MCF 10A (cell line): ENCODE data around the gene THADA. TPM values are rescaled to one million over a fixed set of nuclear protein-coding genes. Genes with fewer than 3 reads are reported as not detected.
A peak's percentile ranks its signal among the peaks of the same experiment; 100 is the strongest.

ENCODE experiments used
- BruUV-seq: library from RNA; stranded (reverse); fragments of 400-500 nt; replicated peaks from 2 replicates; lab custom pipeline; 2021; lab: Mats Ljungman, UMichigan
- CTCF ChIA-PET: fragments of 300-600 bp; sonication (Branson Sonifier 250); formaldehyde crosslinking; extraction: SDS; loops from one replicate; lab custom pipeline; 2021; ENCODE audit warnings: antibody characterized with exemption, inconsistent platforms; lab: Yijun Ruan, JAX
- POLR2A ChIA-PET: fragments of 300-600, 350-650 bp; sonication (Branson Sonifier 250); formaldehyde crosslinking; extraction: SDS; loops from one replicate; lab custom pipeline; 2020; ENCODE audit warnings: antibody characterized with exemption, inconsistent platforms; lab: Yijun Ruan, JAX
- DNase-seq: peaks from one replicate; pipeline ENCODE4 v3.0.0-alpha.2; 2018; ENCODE audit not compliant: unreplicated experiment
- H3K27ac Mint-ChIP-seq: one replicate; pipeline ENCODE4 v1.8.0; 2022; ENCODE audit warnings: mild to moderate bottlenecking, low read depth, mixed read lengths; ENCODE audit not compliant: unreplicated experiment
- H3K27me3 Mint-ChIP-seq: one replicate; pipeline ENCODE4 v1.8.0; 2022; ENCODE audit warnings: mixed read lengths; ENCODE audit not compliant: insufficient read depth, unreplicated experiment
- H3K36me3 Mint-ChIP-seq: one replicate; pipeline ENCODE4 v1.8.0; 2022; ENCODE audit warnings: mild to moderate bottlenecking, moderate library complexity, mixed read lengths; ENCODE audit not compliant: insufficient read depth, unreplicated experiment
- H3K4me1 Mint-ChIP-seq: one replicate; pipeline ENCODE4 v1.8.0; 2022; ENCODE audit warnings: mixed read lengths; ENCODE audit not compliant: insufficient read depth, unreplicated experiment
- H3K4me3 Mint-ChIP-seq: one replicate; pipeline ENCODE4 v1.8.0; 2022; ENCODE audit warnings: mild to moderate bottlenecking, moderate library complexity, mixed read lengths; ENCODE audit not compliant: unreplicated experiment
- H3K9me3 Mint-ChIP-seq: one replicate; pipeline ENCODE4 v1.8.0; 2022; ENCODE audit warnings: mixed read lengths; ENCODE audit not compliant: unreplicated experiment
- CTCF ChIP-seq: fragments of 200-600 bp; IDR thresholded peaks from one replicate; pipeline ENCODE4 v1.8.0; 2022; ENCODE audit warnings: antibody characterized with exemption, mild to moderate bottlenecking; ENCODE audit not compliant: unreplicated experiment
- intact Hi-C: fragments of 100-400 bp; cut with micrococcal nuclease; formaldehyde crosslinking; loops from 2 replicates; pipeline ENCODE4 v1.14.1; 2022
- total RNA-seq: library from RNA; stranded (reverse); gene quantifications from 2 replicates; pipeline ENCODE4 v1.2.3, GENCODE V29; 2022

The THADA gene
- total RNA-seq, 1 experiment from 2014 or later = 49.8 TPM

- Mint-ChIP-seq H3K27ac (no peak overlapping the region), H3K9me3 (no peaks in the 10 kb centered on the region), H3K4me3 (no peak overlapping the region), H3K4me1 (peaks cover 5% of the 10 kb centered on the region), H3K27me3 (no peaks in the 10 kb centered on the region), H3K36me3 (peaks cover 5% of the 10 kb centered on the region)
- DNase-seq = no peak
- POLR2A ChIA-PET = no interaction called here
- CTCF ChIA-PET = interaction anchor here (0.7 to 1.6 kb wide), 2 partner anchors 16 to 77 kb away, joined by 3 to 13 read pairs; no protein-coding TSS in a partner anchor
- TF ChIP-seq CTCF = no peak
- no TSS peak for BruUV-seq
- intact Hi-C loops = no loop called here
Measured at GRCh38 chr2:43407935-43408334, 187.9 kb downstream of the THADA start.

DNA sequence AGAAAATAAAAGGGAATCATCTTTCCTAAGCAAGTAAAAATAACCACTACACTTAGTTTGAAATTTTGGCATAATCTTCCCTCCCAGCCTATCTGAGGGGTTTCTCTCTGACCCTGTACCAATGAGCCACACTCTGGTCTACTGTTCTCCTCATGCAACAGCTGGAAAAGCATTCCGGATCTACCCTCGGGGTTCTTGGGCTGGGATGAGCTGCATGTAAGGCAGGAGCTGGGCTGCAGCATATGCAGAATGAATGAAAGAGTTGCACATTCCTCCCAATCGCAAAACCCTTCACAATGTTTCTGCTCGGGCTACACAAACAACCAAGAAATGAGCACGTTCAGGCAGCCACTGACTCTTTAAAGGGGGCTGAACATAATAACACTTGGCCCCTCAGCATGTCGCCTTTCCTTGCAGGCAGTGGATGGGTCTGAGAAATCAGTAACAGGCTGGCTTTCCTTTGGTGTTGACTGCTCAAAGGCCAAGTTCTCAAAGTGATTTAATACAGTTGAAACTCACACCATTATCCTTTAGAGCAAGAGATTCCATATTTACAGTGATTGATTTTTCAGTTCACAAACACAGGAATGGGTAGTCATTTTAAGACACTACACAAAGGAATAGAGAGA, 189.1 kb downstream of the THADA start:
- no peaks in the 10 kb centered on the region for H3K9me3 Mint-ChIP-seq
- no TSS peak for BruUV-seq
- ChIA-PET POLR2A (no interaction called here), CTCF (interaction anchor here (0.6 kb wide), 1 partner anchor 459 kb away, joined by 3 read pairs; no protein-coding TSS in a partner anchor)
- no peak for TF ChIP-seq CTCF
- intact Hi-C loops = no loop called here
- no peaks in the 10 kb centered on the region for H3K4me1 Mint-ChIP-seq
- H3K27me3 Mint-ChIP-seq = no peaks in the 10 kb centered on the region
- no peak overlapping the region for H3K4me3 Mint-ChIP-seq
- no peak overlapping the region for H3K27ac Mint-ChIP-seq
- no peak for DNase-seq
- H3K36me3 Mint-ChIP-seq = peaks cover 5% of the 10 kb centered on the region

- Mint-ChIP-seq H3K36me3 (peaks cover 5% of the 10 kb centered on the region), H3K4me3 (no peak overlapping the region), H3K27me3 (no peaks in the 10 kb centered on the region), H3K4me1 (no peaks in the 10 kb centered on the region), H3K27ac (no peak overlapping the region), H3K9me3 (no peaks in the 10 kb centered on the region)
- ChIA-PET CTCF (interaction anchor here (0.6 kb wide), 1 partner anchor 178 kb away, joined by 3 read pairs; no protein-coding TSS in a partner anchor), POLR2A (no interaction called here)
- intact Hi-C loops = no loop called here
- BruUV-seq = no TSS peak
- DNase-seq = no peak
- TF ChIP-seq CTCF = no peak
Measured at GRCh38 chr2:43405829-43406228, 190.0 kb downstream of the THADA start.

DNA sequence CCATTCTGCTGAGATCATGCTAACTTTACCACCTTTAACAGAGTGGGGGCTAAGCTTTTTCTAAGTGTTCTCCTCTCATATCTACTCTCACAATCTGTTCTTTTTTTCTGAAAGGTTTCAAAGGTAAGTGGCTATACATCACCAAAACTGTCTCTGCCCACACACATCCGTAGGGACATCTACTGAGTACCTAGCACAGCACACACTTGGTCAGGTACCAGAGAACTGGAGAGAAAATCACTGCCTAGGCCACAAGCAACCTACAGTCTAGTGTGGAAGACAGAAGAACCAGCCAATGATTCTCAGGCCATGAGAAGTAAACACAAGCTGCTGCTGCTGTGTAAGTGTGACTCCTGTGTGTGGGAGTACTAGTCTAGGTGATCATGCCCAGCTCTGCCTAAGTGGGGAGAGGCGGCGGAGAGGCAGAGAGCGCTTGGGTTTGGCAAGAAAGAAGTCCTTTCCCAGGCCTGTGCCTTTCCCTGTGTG, 193.3 kb downstream of the THADA start:
- Mint-ChIP-seq H3K9me3 (no peaks in the 10 kb centered on the region), H3K27me3 (no peaks in the 10 kb centered on the region)

More for the DNA sequence above, 193.3 kb downstream of the THADA start:
- no peak for TF ChIP-seq CTCF
- POLR2A ChIA-PET = interaction anchor here (0.6 to 1.4 kb wide), 4 partner anchors 10 to 139 kb away, joined by 3 read pairs; no protein-coding TSS in a partner anchor
- peak; percentile 8 for DNase-seq
- no peaks in the 10 kb centered on the region for H3K4me1 Mint-ChIP-seq
- intact Hi-C loops = no loop called here
- H3K27ac Mint-ChIP-seq = no peak overlapping the region
- CTCF ChIA-PET = interaction anchor here (0.5 kb wide), 1 partner anchor 21 kb away, joined by 3 read pairs; no protein-coding TSS in a partner anchor
- peaks cover 5% of the 10 kb centered on the region for H3K36me3 Mint-ChIP-seq
- no peak overlapping the region for H3K4me3 Mint-ChIP-seq
- BruUV-seq = no TSS peak
